ENCODE measurements around the gene SGCA. TPM values are rescaled to one million over a fixed set of nuclear protein-coding genes. Genes with fewer than 3 reads are reported as not detected.

The SGCA gene
- total and polyA plus RNA-seq, 10 of the 15 experiments (the other 5 are each of a cell fraction or from before 2014, with no cell fraction given) = 0.13 to 2.2 (median 0.50) TPM; not detected in 2

- Histone ChIP-seq H3K36me3 (ENCODE audit: control insufficient read depth in 2 of 2, insufficient read depth in 2 of 2, low read length in 1 of 2) (peaks cover 30 to 42% of the 10 kb centered on the region in 2 experiments), H3K9me3 (replicated peaks; ENCODE audit: control insufficient read depth, insufficient read depth, low read length) (no peaks in the 10 kb centered on the region), H3K9ac (ENCODE audit: control insufficient read depth, insufficient read depth, low read length) (peak overlapping the region; percentile 92), H3K79me2 (ENCODE audit: control insufficient read depth, insufficient read depth, low read length) (peaks cover 87% of the 10 kb centered on the region), H3K4me1 (ENCODE audit: control insufficient read depth, insufficient read depth, low read length) (peaks cover 46% of the 10 kb centered on the region), H2AFZ (ENCODE audit: control insufficient read depth, low read depth, low read length) (no peak overlapping the region), H3K4me3 (peak overlapping the region; percentile 95), H3K27me3 (replicated peaks in 1 of 2; ENCODE audit: control insufficient read depth in 2 of 2, insufficient read depth in 2 of 2, low read length in 1 of 2) (no peaks in the 10 kb centered on the region), H4K20me1 (ENCODE audit: control insufficient read depth, insufficient read depth) (peaks cover 6% of the 10 kb centered on the region), H3K27ac (ENCODE audit: control insufficient read depth, insufficient read depth) (no peak overlapping the region), H3K4me2 (ENCODE audit: control insufficient read depth, insufficient read depth) (peak overlapping the region; percentile 96)
- whole genome bisulfite sequencing (ENCODE audit: insufficient coverage, insufficient replicate concordance, low lambda C conversion rate, missing lambda C conversion rate) = 50% methylated on average over 8 of the region's 11 CpGs
- no TSS peak for BruUV-seq (replicated peaks)
- intact Hi-C loops (cut with micrococcal nuclease; ENCODE audit: unreplicated experiment) = loop anchor here (5.0 kb wide), 1 partner anchor 48 kb away; the partner anchor contains the start of gene PDK2
- POLR2A ChIA-PET = interaction anchor here (0.5 to 1.2 kb wide), 6 partner anchors 11 to 100 kb away, joined by 3 to 5 read pairs (median 4); no protein-coding TSS in a partner anchor
- in situ Hi-C loops (cut with MboI) = no loop called here
- RAD21 ChIA-PET (ENCODE audit: unreplicated experiment) = interaction anchor here (0.8 to 1.8 kb wide), 5 partner anchors 9 to 53 kb away, joined by 3 to 7 read pairs (median 4); no protein-coding TSS in a partner anchor
- DNase-seq (ENCODE audit: low read depth, low spot score) = no peak
- no peak for FAIRE-seq
- CTCF ChIA-PET = interaction anchor here (0.7 to 9.3 kb wide), 10 partner anchors 9 to 481 kb away, joined by 3 to 99 read pairs (median 4); partner anchors contain the start of gene PDK2
- no peak for ATAC-seq
- TF ChIP-seq POLR2A (IDR thresholded peaks at IDR 0.05; ENCODE audit: low read depth, low read length) (peak; percentile 9; the same call in 1 of the 2 replicates), FOS (IDR thresholded peaks at IDR 0.05; ENCODE audit: borderline replicate concordance, extremely low read depth, insufficient read length) (no peak), IRF4 (IDR thresholded peaks at IDR 0.05; ENCODE audit: low read depth, low read length) (no peak), CHD4 (IDR thresholded peaks at IDR 0.05) (no peak), BACH1 (IDR thresholded peaks at IDR 0.05; ENCODE audit: borderline replicate concordance) (no peak), HDAC6 (IDR thresholded peaks at IDR 0.05; ENCODE audit: unreplicated experiment) (no peak), IKZF2 (IDR thresholded peaks at IDR 0.05) (no peak), PAX5 (IDR thresholded peaks at IDR 0.05; ENCODE audit: borderline replicate concordance, low read depth, low read length) (no peak), WRNIP1 (IDR thresholded peaks at IDR 0.05; ENCODE audit: borderline replicate concordance, low read depth, low read length) (no peak), HDGF (IDR thresholded peaks at IDR 0.05) (peak; percentile 65; the same call in 1 of the 2 replicates), MXI1 (IDR thresholded peaks at IDR 0.05; ENCODE audit: low read depth, low read length) (no peak)
- TF ChIP-seq, protein P1, sequence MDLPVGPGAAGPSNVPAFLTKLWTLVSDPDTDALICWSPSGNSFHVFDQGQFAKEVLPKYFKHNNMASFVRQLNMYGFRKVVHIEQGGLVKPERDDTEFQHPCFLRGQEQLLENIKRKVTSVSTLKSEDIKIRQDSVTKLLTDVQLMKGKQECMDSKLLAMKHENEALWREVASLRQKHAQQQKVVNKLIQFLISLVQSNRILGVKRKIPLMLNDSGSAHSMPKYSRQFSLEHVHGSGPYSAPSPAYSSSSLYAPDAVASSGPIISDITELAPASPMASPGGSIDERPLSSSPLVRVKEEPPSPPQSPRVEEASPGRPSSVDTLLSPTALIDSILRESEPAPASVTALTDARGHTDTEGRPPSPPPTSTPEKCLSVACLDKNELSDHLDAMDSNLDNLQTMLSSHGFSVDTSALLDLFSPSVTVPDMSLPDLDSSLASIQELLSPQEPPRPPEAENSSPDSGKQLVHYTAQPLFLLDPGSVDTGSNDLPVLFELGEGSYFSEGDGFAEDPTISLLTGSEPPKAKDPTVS (IDR thresholded peaks at IDR 0.05; ENCODE audit: low read depth, low read length) = no peak
- SMC1A ChIA-PET (ENCODE audit: uncharacterized antibody, unreplicated experiment) = interaction anchor here (0.8 to 3.4 kb wide), 4 partner anchors 15 to 51 kb away, joined by 3 to 15 read pairs (median 8); partner anchors contain the start of gene PDK2
Observed at GRCh38 chr17:50145532-50146229, 20.1 kb upstream of the SGCA start.

Measured in GM12878 (cell line).